Esophagus squamous epithelium (tissue), 5 donors: Measurements from ENCODE around the gene CLPSL1. TPM values are rescaled to one million over a fixed set of nuclear protein-coding genes. Genes with fewer than 3 reads are reported as not detected.

Source experiments
- DNase-seq: peaks from one replicate; lab custom pipeline; 2025; lab: John Stamatoyannopoulos, UW
- H3K27ac ChIP-seq, 4 donors: fragments of 200-600 bp; sonication (generic); one replicate each; pipeline ENCODE4 v1.5.1; 2016 to 2019; ENCODE audit warnings: mild to moderate bottlenecking in 1 of 4
- H3K27me3 ChIP-seq, 4 donors: fragments of 200-600 bp; sonication (generic); 1 replicate in 3 of 4; 2 replicates in 1 of 4; pipeline versions ENCODE4 v1.5.1 to v1.6.0; 2017 to 2021; ENCODE audit warnings: antibody characterized with exemption in 1 of 4
- H3K36me3 ChIP-seq, 3 donors: fragments of 200-600 bp; sonication (generic); one replicate each; pipeline ENCODE4 v1.5.1; 2016 to 2019
- H3K4me1 ChIP-seq, 3 donors: fragments of 200-600 bp; sonication (generic); one replicate each; pipeline ENCODE4 v1.5.1; 2017 to 2019
- H3K4me3 ChIP-seq, 4 donors: fragments of 200-600 bp; sonication (generic); 1 replicate in 3 of 4; 2 replicates in 1 of 4; pipeline ENCODE4 v1.5.1; 2016 to 2019; ENCODE audit warnings: mild to moderate bottlenecking in 2 of 4, moderate library complexity in 1 of 4
- H3K9me3 ChIP-seq, 3 donors: fragments of 200-600 bp; sonication (generic); one replicate each; pipeline ENCODE4 v1.5.1; 2016 to 2019
- POLR2A ChIP-seq, 4 donors: fragments of 450-650 bp; IDR thresholded peaks; one replicate each; pipeline ENCODE4 v1.6.1; 2017; ENCODE audit warnings: antibody characterized with exemption in 4 of 4, mild to moderate bottlenecking in 4 of 4, moderate library complexity in 3 of 4
- WGBS, 2 donors: methylation state at CpG; one replicate each; pipeline ENCODE4 v1.1.5; 2018; 5-methylcytosine and 5-hydroxymethylcytosine counted together
- intact Hi-C: fragments of 100-400 bp; cut with DNase I; formaldehyde crosslinking; loops from one replicate; pipeline ENCODE4 v1.15.0; 2022
- total RNA-seq, 4 donors: library from RNA; depleted of rRNA; stranded (reverse); fragments of >200 nt; gene quantifications; one replicate each; pipeline ENCODE4 v1.1.0, GENCODE V29; 2016
- TF ChIP-seq, protein P1 (sequence below), 6 experiments: fragments of 450-650 bp in 4 of 6; fragments of 200-600 bp in 2 of 6; sonication (generic) in 2 of 6; IDR thresholded peaks; one replicate each; pipeline ENCODE4 v1.5.1; 2016 to 2019; ENCODE audit warnings: antibody characterized with exemption in 6 of 6, mild to moderate bottlenecking in 4 of 6, moderate library complexity in 4 of 6
- donor health status: DM: yes; HTN: yes; CAD: no.

The CLPSL1 gene
- total RNA-seq, 4 donors from 2014 or later = not detected

DNA sequence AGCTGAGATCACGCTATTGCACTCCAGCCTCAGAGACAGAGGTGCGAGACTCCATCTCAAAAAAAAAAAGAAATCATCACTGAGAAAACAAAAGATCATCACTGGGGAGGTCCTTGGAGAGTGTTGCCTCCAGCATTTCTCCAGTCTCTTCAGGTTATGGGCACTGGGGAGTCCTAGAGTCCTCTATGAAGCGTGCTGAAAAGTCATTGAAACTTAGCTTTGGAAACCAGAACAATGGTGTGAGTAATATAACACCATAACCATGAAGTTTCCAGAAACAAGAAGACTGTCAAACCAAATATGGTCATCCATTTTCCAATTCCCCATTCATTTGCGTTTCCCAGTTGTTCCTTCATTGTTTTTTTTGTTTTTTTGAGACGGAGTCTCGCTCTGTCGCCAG is 30.3 kb upstream of the CLPSL1 start:
- Histone ChIP-seq H3K27ac (no peak overlapping the region), H3K4me1 (peaks cover 0 to 4% (median 0%) of the 10 kb centered on the region in 3 donors), H3K27me3 (no peaks in the 10 kb centered on the region), H3K36me3 (no peaks in the 10 kb centered on the region), H3K9me3 (no peaks in the 10 kb centered on the region), H3K4me3 (no peak overlapping the region)
- no peak for TF ChIP-seq POLR2A (IDR thresholded peaks at IDR 0.05)
- TF ChIP-seq, protein P1, sequence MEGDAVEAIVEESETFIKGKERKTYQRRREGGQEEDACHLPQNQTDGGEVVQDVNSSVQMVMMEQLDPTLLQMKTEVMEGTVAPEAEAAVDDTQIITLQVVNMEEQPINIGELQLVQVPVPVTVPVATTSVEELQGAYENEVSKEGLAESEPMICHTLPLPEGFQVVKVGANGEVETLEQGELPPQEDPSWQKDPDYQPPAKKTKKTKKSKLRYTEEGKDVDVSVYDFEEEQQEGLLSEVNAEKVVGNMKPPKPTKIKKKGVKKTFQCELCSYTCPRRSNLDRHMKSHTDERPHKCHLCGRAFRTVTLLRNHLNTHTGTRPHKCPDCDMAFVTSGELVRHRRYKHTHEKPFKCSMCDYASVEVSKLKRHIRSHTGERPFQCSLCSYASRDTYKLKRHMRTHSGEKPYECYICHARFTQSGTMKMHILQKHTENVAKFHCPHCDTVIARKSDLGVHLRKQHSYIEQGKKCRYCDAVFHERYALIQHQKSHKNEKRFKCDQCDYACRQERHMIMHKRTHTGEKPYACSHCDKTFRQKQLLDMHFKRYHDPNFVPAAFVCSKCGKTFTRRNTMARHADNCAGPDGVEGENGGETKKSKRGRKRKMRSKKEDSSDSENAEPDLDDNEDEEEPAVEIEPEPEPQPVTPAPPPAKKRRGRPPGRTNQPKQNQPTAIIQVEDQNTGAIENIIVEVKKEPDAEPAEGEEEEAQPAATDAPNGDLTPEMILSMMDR (IDR thresholded peaks at IDR 0.05) = no peak
- intact Hi-C loops = no loop called here
- 86 to 87% methylated on average over 7 of the region's 7 CpGs for WGBS, 2 donors
- no peak for DNase-seq

DNA sequence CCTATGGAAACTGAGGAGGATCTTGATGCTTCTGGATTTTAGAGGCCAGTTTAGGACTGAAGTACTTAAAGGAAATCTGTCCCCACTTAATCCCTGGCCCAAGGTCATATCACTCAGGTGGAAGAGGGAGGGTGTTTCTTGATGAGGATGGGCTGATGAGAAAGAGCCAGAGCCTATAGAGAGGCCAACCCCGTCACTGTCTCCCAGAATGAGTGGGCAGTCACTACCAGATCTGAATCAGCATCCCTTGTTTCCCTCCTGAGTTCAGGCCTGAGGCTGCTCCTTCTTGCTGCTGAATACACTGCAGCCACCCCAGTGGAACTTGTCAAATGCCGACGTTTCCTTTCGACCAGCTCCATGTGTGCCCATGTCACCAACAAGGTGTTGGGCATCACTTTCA is 29.2 kb upstream of the CLPSL1 start:
- 59 to 72% methylated on average over 3 to 4 of the region's 4 CpGs for WGBS, 2 donors

DNA sequence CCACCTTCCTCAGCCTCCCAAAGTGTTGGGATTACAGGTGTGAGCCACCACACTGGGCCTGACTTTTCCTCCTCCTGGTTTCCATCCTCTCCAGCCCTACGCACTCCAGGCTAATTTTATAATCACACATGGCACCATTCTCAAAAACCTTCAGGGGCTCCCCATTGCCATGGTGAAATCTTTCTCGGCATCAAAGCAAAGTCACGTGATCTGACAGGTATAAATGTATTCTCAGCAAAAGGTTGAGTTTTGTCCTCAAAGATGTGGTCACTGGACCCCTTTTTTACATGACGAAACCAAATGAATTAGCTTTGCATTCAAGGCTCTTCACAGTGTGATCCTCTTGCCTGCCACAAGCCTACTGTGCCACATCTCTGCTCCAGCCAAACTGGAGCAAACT is 28.5 kb upstream of the CLPSL1 start:
- TF ChIP-seq, protein P1 (IDR thresholded peaks at IDR 0.05) = no peak
- TF ChIP-seq POLR2A (IDR thresholded peaks at IDR 0.05) = no peak
- no peak for DNase-seq
- no peaks in the 10 kb centered on the region for H3K9me3 ChIP-seq
- peaks cover 0 to under 1% (median 0%) of the 10 kb centered on the region in 4 donors for H3K27me3 ChIP-seq
- no peak overlapping the region for H3K4me3 ChIP-seq
- peaks cover 0 to 4% (median 0%) of the 10 kb centered on the region in 3 donors for H3K4me1 ChIP-seq
- WGBS, 2 donors = 64 to 83% methylated on average over 4 of the region's 4 CpGs
- no peaks in the 10 kb centered on the region for H3K36me3 ChIP-seq
- no peak overlapping the region for H3K27ac ChIP-seq
- intact Hi-C loops = no loop called here

More for the DNA sequence above, 29.2 kb upstream of the CLPSL1 start:
- no peaks in the 10 kb centered on the region for H3K9me3 ChIP-seq
- H3K4me1 ChIP-seq = peaks cover 0 to 4% (median 0%) of the 10 kb centered on the region in 3 donors
- intact Hi-C loops = no loop called here
- DNase-seq = no peak
- TF ChIP-seq, protein P1 (IDR thresholded peaks at IDR 0.05) = no peak
- TF ChIP-seq POLR2A (IDR thresholded peaks at IDR 0.05) = no peak
- H3K36me3 ChIP-seq = no peaks in the 10 kb centered on the region
- no peaks in the 10 kb centered on the region for H3K27me3 ChIP-seq
- H3K27ac ChIP-seq = no peak overlapping the region
- H3K4me3 ChIP-seq = no peak overlapping the region

DNA sequence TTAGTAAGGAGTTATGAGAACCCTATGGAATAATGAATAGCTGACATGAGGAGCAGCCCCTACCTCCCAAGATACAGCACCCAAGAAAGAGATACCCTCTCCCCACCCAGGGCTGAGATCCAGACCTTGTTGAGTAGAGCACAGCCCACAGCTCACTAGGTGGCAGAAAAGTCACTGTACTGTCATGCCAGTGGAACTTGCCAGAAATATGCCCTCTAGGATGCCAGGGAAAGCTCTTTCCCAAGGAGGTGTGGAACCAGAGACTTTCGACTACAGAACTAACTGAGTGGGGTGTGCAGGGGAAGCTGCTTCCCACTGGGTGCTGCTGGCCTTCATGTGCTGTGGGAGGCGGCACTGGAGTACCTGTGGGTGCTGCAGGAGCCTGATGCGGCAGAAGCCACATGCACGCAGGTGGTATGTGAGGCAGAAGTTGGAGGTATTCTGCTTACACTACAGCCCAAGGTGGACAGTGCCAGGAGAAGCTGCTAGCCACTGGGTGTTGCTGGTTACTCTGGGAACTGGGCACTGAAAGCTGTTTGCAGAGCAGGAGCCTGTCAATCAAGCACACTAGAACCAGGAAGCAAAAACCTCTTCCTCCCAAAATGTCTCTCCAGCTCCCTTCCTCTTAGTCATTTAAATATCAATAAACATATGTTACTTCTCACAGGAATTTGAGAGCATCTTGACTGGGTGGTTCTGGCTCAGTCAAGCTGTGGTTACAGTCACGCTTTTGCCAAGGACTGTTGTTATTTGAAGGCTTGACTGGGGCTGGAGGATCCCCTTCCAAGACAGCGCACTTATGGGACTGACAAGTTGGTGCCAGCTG is 26.2 kb upstream of the CLPSL1 start:
- Histone ChIP-seq H3K4me3 (no peak overlapping the region), H3K4me1 (peaks cover 0 to 4% (median 0%) of the 10 kb centered on the region in 3 donors), H3K9me3 (no peaks in the 10 kb centered on the region), H3K27me3 (peaks cover 0 to 12% (median 0%) of the 10 kb centered on the region in 4 donors), H3K36me3 (no peaks in the 10 kb centered on the region), H3K27ac (no peak overlapping the region)
- DNase-seq = no peak
- WGBS, 2 donors = 46 to 54% methylated on average over 2 of the region's 6 CpGs
- TF ChIP-seq, protein P1 (IDR thresholded peaks at IDR 0.05) = no peak
- no peak for TF ChIP-seq POLR2A (IDR thresholded peaks at IDR 0.05)
- intact Hi-C loops = no loop called here

DNA sequence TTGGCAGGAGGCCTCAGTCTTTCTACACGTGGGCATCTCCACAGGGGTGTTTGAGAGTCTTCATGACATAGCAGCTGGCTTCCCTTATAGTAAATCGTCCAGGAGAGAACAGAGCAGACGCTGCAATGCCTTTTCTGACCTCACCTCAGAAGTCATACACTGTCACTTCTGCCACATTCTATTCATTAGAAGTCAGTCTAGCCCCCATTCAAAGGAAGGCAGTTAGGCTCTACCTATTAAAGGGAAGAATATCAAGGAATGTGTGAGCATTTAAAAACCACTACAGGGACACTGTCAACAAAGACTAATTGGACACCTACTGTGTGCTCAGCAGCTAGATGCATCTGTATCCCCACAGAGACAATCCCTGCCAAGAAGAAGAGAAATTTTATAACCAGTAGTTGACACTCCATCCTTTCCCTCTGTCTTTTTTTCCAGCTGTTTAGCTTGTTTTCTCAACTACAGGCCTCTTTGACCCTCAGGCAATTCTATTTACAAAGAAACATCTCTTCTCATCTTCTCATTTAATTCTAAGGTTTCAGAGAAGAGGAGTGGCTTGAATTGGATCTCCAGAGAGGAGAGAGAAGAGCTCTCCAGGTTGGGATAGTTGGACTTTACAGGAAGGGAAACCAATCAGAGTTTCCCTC is 25.4 kb upstream of the CLPSL1 start:
- no peaks in the 10 kb centered on the region for H3K36me3 ChIP-seq
- H3K4me1 ChIP-seq = peaks cover 0 to 4% (median 0%) of the 10 kb centered on the region in 3 donors
- H3K4me3 ChIP-seq = no peak overlapping the region
- peaks cover 0 to 19% (median 0%) of the 10 kb centered on the region in 4 donors for H3K27me3 ChIP-seq
- H3K27ac ChIP-seq = no peak overlapping the region
- DNase-seq = no peak
- no peaks in the 10 kb centered on the region for H3K9me3 ChIP-seq
- 29 to 37% methylated on average over 3 of the region's 3 CpGs for WGBS, 2 donors
- intact Hi-C loops = no loop called here
- TF ChIP-seq, protein P1 (IDR thresholded peaks at IDR 0.05) = no peak
- no peak for TF ChIP-seq POLR2A (IDR thresholded peaks at IDR 0.05)
